ACC112 (cell line): ENCODE measurements around the gene HTR2B.
"Not testable (repeated sequence)": the region's sequence is repeated elsewhere in the genome, so short reads cannot be mapped to it uniquely, and the experiment has no call there.

Experiments
- H2AFZ ChIP-seq: fragments of 200-600 bp; sonication (generic); one replicate; pipeline ENCODE4 v1.6.0; 2017; ENCODE audit warnings: antibody characterized with exemption, low read length; ENCODE audit not compliant: unreplicated experiment
- H3K27ac ChIP-seq: fragments of 200-600 bp; sonication (generic); 2 replicates; pipeline ENCODE4 v1.5.1; 2014; ENCODE audit warnings: low read depth, mild to moderate bottlenecking, antibody characterized with exemption, low read length, moderate library complexity
- H3K27me3 ChIP-seq: fragments of 200-600 bp; sonication (generic); 2 replicates; pipeline ENCODE4 v1.6.1; 2014; ENCODE audit warnings: mild to moderate bottlenecking, antibody characterized with exemption, low read length, moderate library complexity, mixed read lengths; ENCODE audit not compliant: insufficient read depth
- H3K36me3 ChIP-seq: fragments of 200-600 bp; sonication (generic); 2 replicates; pipeline ENCODE4 v1.6.1; 2016; ENCODE audit warnings: mild to moderate bottlenecking, antibody characterized with exemption, low read length, moderate library complexity, mixed read lengths; ENCODE audit not compliant: insufficient read depth
- H3K4me1 ChIP-seq: fragments of 200-600 bp; sonication (generic); one replicate; pipeline ENCODE4 v1.6.1; 2016; ENCODE audit warnings: low read length, mixed read lengths; ENCODE audit not compliant: insufficient read depth, unreplicated experiment, control insufficient read depth
- H3K4me3 ChIP-seq: fragments of 200-600 bp; sonication (generic); 2 replicates; pipeline ENCODE4 v1.5.1; 2014; ENCODE audit warnings: mild to moderate bottlenecking, low read depth, low read length
- H3K79me2 ChIP-seq: fragments of 200-600 bp; sonication (generic); one replicate; pipeline ENCODE4 v1.6.0; 2016; ENCODE audit warnings: low read length; ENCODE audit not compliant: control insufficient read depth, unreplicated experiment, insufficient read depth

Gene HTR2B

DNA sequence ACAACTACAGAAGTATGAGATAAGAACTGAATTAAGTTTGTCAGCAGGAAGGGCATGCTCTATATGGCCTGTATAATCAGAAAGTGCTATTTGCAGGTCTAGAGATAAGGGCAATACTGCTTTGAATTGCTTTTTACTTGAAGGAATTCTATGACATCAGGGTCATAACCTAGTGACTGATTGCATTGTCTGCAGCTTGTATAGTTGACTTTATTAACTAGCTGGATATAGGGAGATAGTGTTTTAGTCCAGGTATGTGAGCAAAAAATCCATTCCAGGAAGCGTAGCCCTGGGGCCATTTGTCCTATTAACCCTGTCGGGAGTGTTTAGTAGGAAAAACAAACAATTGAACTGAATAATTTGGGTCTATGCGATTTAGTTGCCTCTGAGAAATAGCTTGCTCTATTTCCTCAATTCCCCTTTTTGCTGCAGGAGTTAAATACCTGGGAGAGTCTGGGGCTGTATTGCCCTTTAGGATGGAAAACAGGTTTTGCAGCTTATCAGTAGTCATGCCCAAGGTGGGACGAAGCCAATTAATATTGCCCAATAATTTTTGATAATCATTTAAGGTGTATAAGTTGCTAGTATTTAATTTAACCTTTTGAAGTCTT, 30.0 kb downstream of the HTR2B start:
- H3K4me1 ChIP-seq: no peaks in the 10 kb centered on the region
- no peak overlapping the region for H2AFZ ChIP-seq
- no peak overlapping the region for H3K4me3 ChIP-seq
- no peaks in the 10 kb centered on the region for H3K27me3 ChIP-seq
- H3K36me3 ChIP-seq: peaks cover 31% of the 10 kb centered on the region
- H3K27ac ChIP-seq: no peak overlapping the region
- H3K79me2 ChIP-seq: no peaks in the 10 kb centered on the region

GRCh38 chr2:231093933-231094332, 30.9 kb downstream of the HTR2B start:
- H2AFZ ChIP-seq: no peak overlapping the region
- no peak overlapping the region for H3K27ac ChIP-seq
- peaks cover 29% of the 10 kb centered on the region for H3K36me3 ChIP-seq
- H3K79me2 ChIP-seq: no peaks in the 10 kb centered on the region
- H3K27me3 ChIP-seq: no peaks in the 10 kb centered on the region
- no peak overlapping the region for H3K4me3 ChIP-seq
- H3K4me1 ChIP-seq: no peaks in the 10 kb centered on the region

- Histone ChIP-seq H2AFZ (no peak overlapping the region), H3K27ac (no peak overlapping the region), H3K4me3 (no peak overlapping the region), H3K79me2 (no peaks in the 10 kb centered on the region), H3K36me3 (peaks cover 44% of the 10 kb centered on the region), H3K4me1 (no peaks in the 10 kb centered on the region), H3K27me3 (no peaks in the 10 kb centered on the region)
These were observed 36.1 kb downstream of the HTR2B start for GRCh38 chr2:231088754-231089153.

GRCh38 chr2:231084565-231084964, 40.3 kb downstream of the HTR2B start:
- H3K36me3 ChIP-seq: peaks cover 57% of the 10 kb centered on the region
- H3K4me1 ChIP-seq: no peaks in the 10 kb centered on the region
- H2AFZ ChIP-seq: no peak overlapping the region
- H3K79me2 ChIP-seq: no peaks in the 10 kb centered on the region
- no peak overlapping the region for H3K27ac ChIP-seq
- no peaks in the 10 kb centered on the region for H3K27me3 ChIP-seq
- no peak overlapping the region for H3K4me3 ChIP-seq

GRCh38 chr2:231069379-231070054, 55.3 kb downstream of the HTR2B start:
- peaks cover 17% of the 10 kb centered on the region for H3K79me2 ChIP-seq
- no peak overlapping the region for H2AFZ ChIP-seq
- peaks cover 12% of the 10 kb centered on the region for H3K4me1 ChIP-seq
- no peak overlapping the region for H3K27ac ChIP-seq
- peaks cover 67% of the 10 kb centered on the region for H3K36me3 ChIP-seq
- H3K4me3 ChIP-seq: no peak overlapping the region
- no peaks in the 10 kb centered on the region for H3K27me3 ChIP-seq

DNA sequence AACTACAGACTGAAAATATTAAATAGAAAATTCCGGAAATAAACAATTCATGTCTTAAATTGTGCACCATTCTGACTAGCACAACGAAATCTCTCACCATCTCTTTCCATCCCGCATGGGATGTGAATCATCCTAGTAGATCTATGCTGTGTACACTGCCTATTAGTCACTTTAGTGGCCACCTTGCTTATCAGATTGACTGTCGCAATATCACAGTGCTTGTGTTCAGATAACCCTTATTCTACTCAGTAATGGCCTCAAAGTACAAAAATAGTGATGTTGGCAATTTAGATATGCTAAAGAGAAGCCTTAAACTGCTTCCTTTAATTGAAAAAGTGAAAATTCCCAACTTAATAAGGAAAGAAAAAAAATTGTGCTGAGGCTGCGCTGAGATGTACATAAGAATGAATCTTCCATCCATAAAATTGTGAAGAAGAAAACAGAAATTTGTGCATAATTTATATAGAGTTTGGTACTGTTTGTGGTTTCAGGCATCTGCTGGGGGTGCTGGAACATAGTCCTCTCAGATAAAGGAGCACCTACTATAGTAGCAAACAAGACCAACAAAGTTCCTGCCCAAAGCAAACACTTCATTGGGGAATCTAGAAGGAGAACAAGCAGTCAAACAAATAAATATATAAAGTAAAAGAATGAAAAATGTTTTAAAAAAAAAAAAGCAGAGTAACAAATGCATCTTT, 56.2 kb downstream of the HTR2B start:
- no peaks in the 10 kb centered on the region for H3K27me3 ChIP-seq
- H3K79me2 ChIP-seq: peaks cover 19% of the 10 kb centered on the region
- peaks cover 12% of the 10 kb centered on the region for H3K4me1 ChIP-seq
- H3K36me3 ChIP-seq: peaks cover 67% of the 10 kb centered on the region
- H2AFZ ChIP-seq: no peak overlapping the region
- no peak overlapping the region for H3K4me3 ChIP-seq
- H3K27ac ChIP-seq: peak overlapping the region; percentile 23; the same call in 1 of the 2 replicates

- H3K27me3 ChIP-seq: not testable (repeated sequence)
These were observed 57.3 kb downstream of the HTR2B start for GRCh38 chr2:231067531-231067930.

GRCh38 chr2:231065966-231066365, 58.9 kb downstream of the HTR2B start:
- Histone ChIP-seq H3K4me3 (no peak overlapping the region), H3K27me3 (no peaks in the 10 kb centered on the region), H3K79me2 (peaks cover 41% of the 10 kb centered on the region), H3K4me1 (peaks cover 12% of the 10 kb centered on the region), H3K27ac (no peak overlapping the region), H2AFZ (no peak overlapping the region), H3K36me3 (peaks cover 69% of the 10 kb centered on the region)

More at GRCh38 chr2:231067531-231067930, 57.3 kb downstream of the HTR2B start:
- Histone ChIP-seq H3K79me2 (peaks cover 26% of the 10 kb centered on the region), H3K36me3 (peaks cover 69% of the 10 kb centered on the region), H3K4me1 (peaks cover 12% of the 10 kb centered on the region)
- not testable (repeated sequence) for H2AFZ ChIP-seq, H3K4me3 ChIP-seq, H3K27ac ChIP-seq

DNA sequence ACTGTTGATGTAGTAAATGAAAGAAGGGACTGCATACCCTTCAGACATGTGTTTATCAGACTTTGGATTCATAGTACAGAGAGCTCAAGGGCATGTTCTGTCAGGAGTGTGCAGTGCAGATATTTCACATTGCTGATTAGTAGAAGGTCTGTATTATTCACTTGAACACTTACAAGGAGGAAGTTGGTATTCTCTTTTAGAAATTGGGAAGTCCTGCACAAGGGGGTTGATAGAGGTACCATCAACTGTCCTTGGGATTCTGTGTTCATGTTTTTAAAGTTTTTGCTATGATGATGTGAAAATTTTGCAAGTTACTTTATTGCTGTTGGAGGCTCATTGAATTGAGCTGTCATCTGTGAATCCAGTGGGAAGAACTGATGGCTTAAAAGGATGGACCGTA, 61.5 kb downstream of the HTR2B start:
- peaks cover 61% of the 10 kb centered on the region for H3K79me2 ChIP-seq
- no peaks in the 10 kb centered on the region for H3K27me3 ChIP-seq
- H2AFZ ChIP-seq: no peak overlapping the region
- H3K27ac ChIP-seq: no peak overlapping the region
- H3K4me3 ChIP-seq: no peak overlapping the region
- H3K4me1 ChIP-seq: peaks cover 31% of the 10 kb centered on the region
- peaks cover 54% of the 10 kb centered on the region for H3K36me3 ChIP-seq

- H3K27me3 ChIP-seq: no peaks in the 10 kb centered on the region
- H3K27ac ChIP-seq: no peak overlapping the region
- H3K36me3 ChIP-seq: peaks cover 49% of the 10 kb centered on the region
- H3K4me1 ChIP-seq: peaks cover 30% of the 10 kb centered on the region
- no peak overlapping the region for H2AFZ ChIP-seq
- no peak overlapping the region for H3K4me3 ChIP-seq
- peaks cover 62% of the 10 kb centered on the region for H3K79me2 ChIP-seq
These were observed 62.1 kb downstream of the HTR2B start for GRCh38 chr2:231062776-231063175.
